ENCODE data around the gene ACY1. TPM values are rescaled to one million over a fixed set of nuclear protein-coding genes. Genes with fewer than 3 reads are reported as not detected.

The ACY1 gene
- total RNA-seq, 1 experiment from 2014 or later, result 62.6 TPM

DNA sequence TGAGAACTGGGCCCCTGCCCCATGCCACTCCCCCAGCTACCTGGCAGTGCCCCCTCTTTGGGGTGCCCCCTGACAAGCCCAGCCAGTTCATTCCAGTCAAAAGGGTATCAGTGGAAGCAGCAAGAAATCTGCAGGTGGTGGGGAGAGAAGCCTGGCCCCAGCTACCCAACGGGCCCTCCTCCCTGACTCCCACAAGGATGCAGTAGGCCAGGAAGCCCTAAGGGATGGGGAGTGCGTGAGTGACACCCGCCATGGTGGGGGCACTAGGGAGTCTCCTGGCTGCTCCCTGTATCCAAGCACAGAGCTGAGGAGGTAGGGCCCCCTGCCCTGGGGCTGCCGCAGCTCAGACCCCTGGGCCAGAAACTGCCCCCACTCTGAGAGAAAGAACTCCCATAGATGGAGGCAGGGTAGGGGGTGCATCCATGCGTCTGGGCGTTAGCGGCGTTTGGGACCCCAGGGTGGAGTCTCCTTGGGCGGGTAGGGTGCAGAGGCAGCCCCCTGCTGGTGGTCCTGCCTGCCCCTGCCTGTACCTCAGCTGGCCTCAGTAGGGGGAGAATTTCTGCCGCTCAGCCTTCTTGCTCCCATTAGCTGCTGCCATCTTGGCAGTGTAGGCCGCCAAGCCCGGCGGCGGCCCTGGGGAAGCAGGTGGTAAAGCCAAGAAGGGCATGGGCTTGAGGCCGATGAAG, 25.7 kb upstream of the ACY1 start:
- Histone ChIP-seq H3K23me2 (ENCODE audit: insufficient read length, low read depth, low read length, poor library complexity, severe bottlenecking) (no peaks in the 10 kb centered on the region), H3K27me3 (ENCODE audit: insufficient read depth, low read length) (peaks cover 21% of the 10 kb centered on the region), H2BK20ac (ENCODE audit: low read depth, low read length, poor library complexity, severe bottlenecking) (no peak overlapping the region), H3K79me1 (ENCODE audit: insufficient read depth, low read depth, low read length, poor library complexity, severe bottlenecking) (no peaks in the 10 kb centered on the region), H4K91ac (ENCODE audit: insufficient read length, low read depth, low read length) (no peak overlapping the region), H3K9ac (ENCODE audit: extremely low read depth, insufficient read length, low read length) (no peak overlapping the region), H2BK120ac (ENCODE audit: low read depth, low read length, poor library complexity, severe bottlenecking) (no peak overlapping the region), H3K79me2 (ENCODE audit: insufficient read depth, low read length) (no peaks in the 10 kb centered on the region), H3K9me3 (ENCODE audit: control insufficient read depth, low read depth, low read length) (no peaks in the 10 kb centered on the region), H3K27ac (ENCODE audit: insufficient read length, low read depth, low read length) (no peak overlapping the region), H3K4me1 (ENCODE audit: insufficient read depth, low read length) (no peaks in the 10 kb centered on the region), H3K56ac (ENCODE audit: insufficient read length, low read depth, low read length) (no peak overlapping the region), H2AK5ac (ENCODE audit: insufficient read length, low read length) (no peak overlapping the region), H3K14ac (ENCODE audit: insufficient read depth, low read length) (no peak overlapping the region), H4K5ac (ENCODE audit: insufficient read length, low read depth, low read length) (no peak overlapping the region), H3K18ac (ENCODE audit: insufficient read length, low read depth, low read length) (no peak overlapping the region), H2AFZ (ENCODE audit: low read length) (no peak overlapping the region), H3K4ac (ENCODE audit: low read depth, low read length) (no peak overlapping the region), H4K8ac (replicated peaks; ENCODE audit: insufficient read length, low read depth, low read length) (no peak overlapping the region), H2BK5ac (ENCODE audit: insufficient read length, low read length) (no peak overlapping the region), H4K20me1 (ENCODE audit: control insufficient read depth, insufficient read depth, insufficient read length) (no peaks in the 10 kb centered on the region), H3T11ph (ENCODE audit: low read length) (no peak overlapping the region), H3K23ac (ENCODE audit: insufficient read length, low read depth, low read length) (no peak overlapping the region), H3K4me2 (ENCODE audit: insufficient read depth, insufficient read length, low read length) (no peak overlapping the region), H2BK15ac (ENCODE audit: low read depth, low read length) (no peak overlapping the region), H2BK12ac (ENCODE audit: insufficient read length, low read depth, low read length) (no peak overlapping the region)
- Mint-ChIP-seq H3K36me3 (ENCODE audit: insufficient read depth in 1 of 3, low read depth in 3 of 3) (no peaks in the 10 kb centered on the region), H3K4me3 (no peak overlapping the region), H3K9me3 (no peaks in the 10 kb centered on the region), H3K4me1 (peaks cover 12 to 25% of the 10 kb centered on the region in 2 experiments), H3K27me3 (ENCODE audit: low read depth) (peaks cover 71% of the 10 kb centered on the region), H3K27ac (no peak overlapping the region)
- DNase-seq, result no peak
- TF ChIP-seq, protein P1, sequence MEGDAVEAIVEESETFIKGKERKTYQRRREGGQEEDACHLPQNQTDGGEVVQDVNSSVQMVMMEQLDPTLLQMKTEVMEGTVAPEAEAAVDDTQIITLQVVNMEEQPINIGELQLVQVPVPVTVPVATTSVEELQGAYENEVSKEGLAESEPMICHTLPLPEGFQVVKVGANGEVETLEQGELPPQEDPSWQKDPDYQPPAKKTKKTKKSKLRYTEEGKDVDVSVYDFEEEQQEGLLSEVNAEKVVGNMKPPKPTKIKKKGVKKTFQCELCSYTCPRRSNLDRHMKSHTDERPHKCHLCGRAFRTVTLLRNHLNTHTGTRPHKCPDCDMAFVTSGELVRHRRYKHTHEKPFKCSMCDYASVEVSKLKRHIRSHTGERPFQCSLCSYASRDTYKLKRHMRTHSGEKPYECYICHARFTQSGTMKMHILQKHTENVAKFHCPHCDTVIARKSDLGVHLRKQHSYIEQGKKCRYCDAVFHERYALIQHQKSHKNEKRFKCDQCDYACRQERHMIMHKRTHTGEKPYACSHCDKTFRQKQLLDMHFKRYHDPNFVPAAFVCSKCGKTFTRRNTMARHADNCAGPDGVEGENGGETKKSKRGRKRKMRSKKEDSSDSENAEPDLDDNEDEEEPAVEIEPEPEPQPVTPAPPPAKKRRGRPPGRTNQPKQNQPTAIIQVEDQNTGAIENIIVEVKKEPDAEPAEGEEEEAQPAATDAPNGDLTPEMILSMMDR (conservative IDR thresholded peaks at IDR 0.05), result no peak
- no CpG with 5 or more reads among the region's 15 CpGs for WGBS (ENCODE audit: extremely low coverage, insufficient read length, low lambda C conversion rate)

Data from H9 (cell line).